Activated effector memory CD4-positive, alpha-beta T cell treated with Interleukin-2 at 50 U/mL for 16 hours (primary cell): ENCODE measurements around the gene BCAS3.
"Not testable (repeated sequence)": the region's sequence is repeated elsewhere in the genome, so short reads cannot be mapped to it uniquely, and the experiment has no call there.

Experiments
- DNase-seq: peaks from one replicate; pipeline ENCODE4 v3.0.0-alpha.2; 2020

The BCAS3 gene

DNA sequence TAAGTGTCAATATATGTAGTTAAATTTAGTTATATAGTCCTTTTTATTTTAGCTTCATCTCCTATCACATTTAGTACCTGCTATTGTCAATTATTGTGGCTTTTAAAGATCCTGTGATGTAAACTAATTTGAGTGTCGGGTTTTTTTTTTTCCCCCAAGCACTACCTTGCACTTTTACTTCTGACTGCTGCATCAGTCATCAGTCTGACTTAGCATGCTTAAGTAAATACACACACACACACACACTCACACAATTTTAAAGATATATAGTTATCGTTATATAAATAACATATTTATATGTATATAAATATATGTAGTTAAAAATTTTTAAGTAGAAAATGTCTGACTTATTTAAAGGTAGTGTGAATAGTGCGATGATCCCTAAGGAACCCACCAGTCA is 127.2 kb downstream of the BCAS3 start:
- no peak for DNase-seq

DNA sequence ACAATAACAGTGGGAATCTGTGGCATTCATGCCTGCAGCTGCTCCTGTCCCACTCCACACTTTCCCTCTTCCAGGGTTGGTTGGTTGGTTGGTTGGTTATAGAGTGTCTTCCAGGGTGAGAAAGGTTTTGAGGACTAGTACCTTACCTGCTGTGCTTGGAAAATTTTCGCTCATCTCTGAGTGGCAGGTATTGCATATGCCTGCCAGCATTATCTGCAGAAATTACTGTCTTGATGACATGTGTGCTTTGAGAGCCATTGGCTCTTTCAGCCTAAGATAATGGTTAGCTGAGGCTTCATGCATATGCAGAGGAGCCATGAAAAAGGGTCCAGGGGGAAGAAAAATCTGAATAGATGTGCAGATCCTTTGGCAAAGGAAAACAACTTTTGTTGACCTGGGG is 131.8 kb downstream of the BCAS3 start:
- DNase-seq = no peak

DNA sequence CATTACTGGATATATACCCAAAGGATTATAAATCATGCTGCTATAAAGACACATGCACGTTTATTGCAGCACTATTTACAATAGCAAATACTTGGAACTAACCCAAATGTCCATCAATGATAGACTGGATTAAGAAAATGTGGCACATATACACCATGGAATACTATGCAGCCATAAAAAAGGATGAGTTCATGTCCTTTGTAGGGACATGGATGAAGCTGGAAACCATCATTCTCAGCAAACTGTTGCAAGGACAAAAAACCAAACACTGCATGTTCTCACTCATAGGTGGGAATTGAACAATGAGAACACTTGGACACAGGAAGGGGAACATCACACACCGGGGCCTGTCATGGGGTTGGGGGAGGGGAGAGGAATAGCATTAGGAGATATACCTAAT is 137.3 kb downstream of the BCAS3 start:
- DNase-seq = not testable (repeated sequence)

DNA sequence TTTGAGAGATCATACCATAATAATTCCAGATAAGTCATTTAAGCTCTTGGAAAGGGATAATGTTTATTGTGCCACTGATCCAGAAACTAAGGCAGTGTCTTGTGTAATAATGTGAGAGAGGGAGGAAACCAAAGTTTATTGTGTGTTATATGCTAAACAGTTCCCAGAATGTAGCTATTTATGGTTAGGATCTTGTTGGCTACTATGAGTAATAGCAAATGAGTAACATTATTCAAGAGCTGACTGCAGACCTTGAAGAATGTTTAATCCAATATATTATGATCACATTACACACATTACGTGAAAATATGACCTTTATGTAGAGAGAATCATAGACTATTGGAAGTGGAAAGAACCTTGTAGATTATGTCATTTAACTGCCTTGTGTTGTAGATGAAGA is 139.5 kb downstream of the BCAS3 start:
- DNase-seq = no peak

DNA sequence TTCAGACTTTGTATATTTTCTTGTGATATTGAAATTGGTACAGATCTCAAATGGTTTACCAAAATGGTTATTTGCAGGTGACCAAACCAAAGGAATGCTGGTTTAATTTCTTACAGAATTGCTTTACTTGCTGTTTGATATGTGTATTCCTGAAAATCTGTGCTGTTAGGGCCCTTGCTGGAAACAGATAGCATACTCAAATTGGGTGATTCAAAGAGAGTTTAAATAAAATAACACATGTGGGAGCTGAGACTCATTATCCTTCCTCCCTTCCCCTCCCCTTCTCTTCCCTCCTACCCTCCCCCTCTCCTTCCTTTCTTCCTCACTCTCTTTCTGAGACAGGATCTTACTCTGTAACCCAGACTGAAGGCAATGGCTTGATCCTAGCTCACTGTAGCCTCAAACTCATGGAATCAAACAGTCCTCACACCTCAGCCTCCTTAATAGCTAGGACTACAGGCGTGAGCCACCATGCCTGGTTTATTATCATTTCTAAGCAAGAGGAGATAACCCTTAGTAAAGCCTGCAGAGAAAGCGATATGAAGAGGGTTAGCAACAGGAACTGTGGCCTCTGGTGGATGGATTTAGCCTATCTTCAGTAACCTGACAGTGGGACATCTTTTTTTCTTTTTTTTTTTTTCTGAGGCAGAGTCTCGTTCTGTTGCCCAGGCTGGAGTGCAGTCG is 141.9 kb downstream of the BCAS3 start:
- DNase-seq = no peak

DNA sequence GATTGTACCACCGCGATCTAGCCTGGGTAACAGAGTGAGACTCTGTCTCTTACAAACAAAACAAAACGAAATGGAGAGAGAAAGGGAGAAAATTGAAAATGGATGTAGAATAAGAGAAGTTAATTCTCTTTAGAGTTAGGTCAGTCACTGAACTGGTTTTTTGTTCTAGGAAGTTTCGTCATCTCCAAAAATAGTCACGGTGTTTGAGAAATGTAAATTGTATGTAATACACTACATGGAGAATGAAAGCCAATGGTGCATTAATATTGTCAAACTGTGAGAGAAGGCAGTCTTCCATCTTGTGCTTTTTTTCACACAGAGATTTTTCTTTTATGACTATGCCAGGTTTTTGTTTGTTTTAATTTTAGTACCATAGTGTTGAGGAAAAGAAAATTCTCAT is 145.9 kb downstream of the BCAS3 start:
- no peak for DNase-seq

DNA sequence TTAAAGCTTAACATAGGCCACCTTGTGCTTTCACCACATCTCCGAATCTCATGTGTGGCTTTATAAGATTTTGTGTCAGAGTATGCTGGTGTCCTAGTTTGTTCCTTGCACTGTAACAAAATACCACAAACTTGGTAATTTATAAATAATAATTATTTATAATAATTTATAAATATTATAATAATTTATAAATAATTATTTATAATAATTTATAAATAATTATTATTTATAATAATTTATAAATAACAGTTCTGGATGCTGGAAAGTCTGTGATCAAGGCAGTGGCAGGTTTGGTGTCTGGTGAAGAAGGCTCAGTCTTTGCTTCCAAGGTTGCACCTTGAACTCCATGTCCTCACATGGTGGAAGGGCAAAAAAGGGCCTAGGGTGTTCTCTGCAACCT is 147.7 kb downstream of the BCAS3 start:
- no peak for DNase-seq

DNA sequence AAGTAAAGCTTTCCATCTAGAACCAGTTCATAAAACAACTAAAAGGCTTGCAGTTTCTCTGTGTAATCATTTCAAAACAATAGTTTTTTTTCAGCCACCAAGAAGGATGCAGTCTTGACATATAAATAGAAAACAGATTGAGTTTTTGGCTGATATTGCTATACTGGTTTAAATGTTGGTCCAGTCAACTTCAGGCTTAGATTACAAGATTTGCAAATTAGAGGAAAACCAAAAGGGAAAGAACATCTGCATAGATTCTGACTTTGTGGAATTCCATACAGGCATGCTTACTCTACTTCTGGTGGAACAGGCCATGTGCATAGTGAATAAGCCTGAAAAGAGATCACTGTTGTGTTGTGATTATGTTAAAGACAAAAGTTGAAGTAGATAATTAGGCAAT is 150.3 kb downstream of the BCAS3 start:
- DNase-seq = no peak

DNA sequence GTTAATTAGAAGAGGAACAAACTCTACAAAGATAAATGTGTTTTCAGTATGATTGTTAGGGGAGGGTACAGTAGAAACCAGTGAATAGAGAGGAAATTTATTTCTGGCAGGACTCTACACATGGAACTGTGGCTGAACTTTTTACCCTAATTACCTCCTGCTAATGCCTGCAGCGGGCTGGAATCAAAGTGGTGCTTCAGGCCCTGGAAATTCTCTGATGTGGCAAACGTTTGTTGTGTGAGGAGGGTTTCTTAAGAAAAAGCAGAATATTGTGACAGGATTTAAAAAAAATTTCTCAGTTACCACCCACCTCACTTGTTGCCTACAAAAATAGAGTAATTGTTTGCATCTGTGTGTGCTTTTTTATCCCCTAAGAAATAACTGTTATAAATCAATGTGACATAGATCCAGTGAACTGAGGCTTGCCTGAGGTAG is 154.5 kb downstream of the BCAS3 start:
- DNase-seq = no peak

DNA sequence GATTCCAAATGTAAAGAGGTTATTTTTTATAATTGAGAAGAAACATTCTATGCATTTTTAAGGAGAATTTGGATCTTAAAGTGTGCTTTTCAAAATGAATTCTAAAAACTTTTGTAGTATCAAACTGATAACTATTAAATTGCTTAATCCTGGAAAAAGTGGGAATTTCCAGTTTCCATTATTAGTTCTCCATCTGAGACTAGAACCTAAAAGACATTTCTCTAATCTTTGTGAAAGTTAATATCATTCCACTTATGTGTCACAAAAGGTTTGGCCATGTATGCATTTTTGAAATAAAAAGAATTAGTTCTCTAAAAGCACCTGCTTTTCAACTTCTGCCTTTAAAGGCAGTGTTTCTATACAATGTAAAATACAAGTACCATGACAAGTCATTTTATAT is 155.0 kb downstream of the BCAS3 start:
- DNase-seq = no peak

DNA sequence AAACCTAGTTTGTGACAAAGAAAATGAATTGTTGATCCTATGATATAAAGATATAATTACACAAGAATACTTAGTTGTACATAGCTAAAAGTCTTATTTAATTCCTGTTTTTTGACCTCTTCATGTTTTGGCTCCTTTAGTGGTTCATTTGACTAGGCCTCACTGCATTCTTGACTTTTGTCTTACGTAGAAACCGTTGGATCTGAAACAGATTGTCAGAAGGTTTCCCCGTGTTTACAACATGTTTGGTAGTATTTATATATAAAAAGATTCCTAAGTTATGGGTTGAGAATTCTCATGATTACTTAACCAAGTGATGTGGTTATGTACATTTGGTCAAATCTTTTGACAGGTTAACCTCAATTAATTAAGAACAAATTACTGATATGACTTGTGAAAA is 162.8 kb downstream of the BCAS3 start:
- no peak for DNase-seq

DNA sequence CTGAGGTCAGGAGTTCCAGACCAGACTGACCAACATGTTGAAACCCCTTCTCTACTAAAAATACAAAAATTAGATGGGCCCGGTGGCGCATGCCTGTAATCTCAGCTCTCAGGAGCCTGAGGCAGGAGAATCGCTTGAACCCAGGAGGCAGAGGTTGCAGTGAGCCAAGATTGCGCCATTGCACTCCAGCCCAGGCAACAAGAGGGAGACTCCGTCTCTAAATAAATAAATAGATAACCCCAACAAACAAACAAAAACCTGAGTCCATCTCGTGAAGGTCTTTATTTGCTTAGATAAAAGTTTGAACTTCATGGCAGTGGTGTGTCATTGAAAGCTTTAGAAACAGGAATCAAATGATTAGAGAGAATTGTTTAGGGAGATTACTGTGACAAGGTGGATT is 167.4 kb downstream of the BCAS3 start:
- no peak for DNase-seq

DNA sequence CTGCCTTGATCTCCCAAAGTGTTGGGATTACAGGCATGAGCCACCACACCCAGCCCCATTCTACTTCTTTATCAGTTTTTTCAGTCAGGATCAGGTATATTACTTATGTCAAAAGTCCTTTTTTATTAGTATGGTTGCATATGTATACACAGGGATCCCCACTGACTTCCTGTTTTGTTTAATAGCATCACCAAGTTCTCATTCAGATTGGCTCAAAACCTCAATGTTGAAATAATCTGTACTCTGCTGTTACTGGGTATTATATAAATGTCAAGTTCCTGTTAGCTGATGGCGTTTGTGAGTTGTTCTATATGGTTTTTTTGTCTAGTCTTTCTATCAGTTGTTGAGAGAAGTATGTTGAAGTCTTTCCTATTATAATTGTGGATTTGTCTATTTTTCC is 168.5 kb downstream of the BCAS3 start:
- DNase-seq = no peak

DNA sequence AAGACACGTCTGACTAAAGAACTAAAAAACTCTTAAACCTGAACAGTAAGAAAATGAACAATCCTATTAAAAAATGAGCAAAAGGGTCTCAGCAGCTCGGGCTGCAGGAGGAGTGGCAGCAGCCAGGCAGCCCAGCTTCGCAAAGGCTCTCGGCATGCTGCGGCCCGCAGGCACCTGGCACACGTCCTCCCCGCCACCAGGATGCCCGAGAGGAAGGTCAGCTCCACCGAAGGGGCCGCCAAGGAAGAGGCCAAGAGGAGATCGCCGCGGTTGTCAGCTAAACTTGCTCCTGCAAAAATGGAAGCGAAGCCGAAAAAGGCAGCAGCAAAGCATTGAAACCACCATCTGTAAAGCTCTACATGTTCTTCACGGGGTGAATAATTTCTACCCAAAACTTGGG is 173.5 kb downstream of the BCAS3 start:
- DNase-seq = no peak

DNA sequence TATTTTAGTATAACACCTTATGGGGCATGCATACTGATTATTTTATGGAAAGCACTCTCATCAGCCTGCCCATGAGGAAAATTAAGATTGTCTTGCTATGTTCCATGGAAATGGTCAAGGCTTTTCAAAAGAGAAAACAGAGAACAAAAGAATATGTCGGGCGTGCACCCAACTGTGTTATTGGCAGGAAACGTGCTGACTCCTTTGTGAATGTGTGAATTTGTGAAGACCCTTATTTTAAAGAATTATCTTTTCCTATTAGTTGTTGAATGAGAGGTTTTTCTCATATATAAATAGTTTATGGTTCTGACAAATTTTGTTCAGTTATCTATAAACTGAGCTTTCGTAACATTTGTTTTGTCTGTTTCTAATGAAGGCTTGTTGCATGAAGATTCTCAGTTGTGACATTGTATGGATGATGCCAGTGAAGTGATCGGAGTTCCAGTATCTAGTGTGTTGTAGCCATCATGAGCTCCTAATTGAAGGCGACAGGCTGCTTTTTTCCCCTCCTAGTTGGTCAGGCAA is 180.0 kb downstream of the BCAS3 start:
- no peak for DNase-seq

DNA sequence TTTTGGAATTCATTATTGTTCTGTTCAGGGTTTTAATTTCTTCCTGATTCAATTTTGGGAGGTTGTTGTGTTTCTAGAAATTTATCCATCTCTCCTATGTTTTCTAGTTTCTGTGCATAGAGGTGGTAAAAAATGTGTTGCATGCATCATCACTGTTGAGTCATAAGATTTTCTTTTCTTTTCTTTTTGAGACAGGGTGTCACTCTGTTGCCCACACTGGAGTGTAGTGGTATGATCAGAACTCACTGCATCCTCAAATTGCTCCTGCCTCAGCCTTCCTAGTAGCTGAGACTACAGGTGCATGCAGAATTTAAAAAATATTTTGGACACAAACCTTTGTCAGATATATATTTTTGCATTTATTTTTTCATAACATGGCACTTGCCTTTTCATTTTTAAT is 184.8 kb downstream of the BCAS3 start:
- no peak for DNase-seq

DNA sequence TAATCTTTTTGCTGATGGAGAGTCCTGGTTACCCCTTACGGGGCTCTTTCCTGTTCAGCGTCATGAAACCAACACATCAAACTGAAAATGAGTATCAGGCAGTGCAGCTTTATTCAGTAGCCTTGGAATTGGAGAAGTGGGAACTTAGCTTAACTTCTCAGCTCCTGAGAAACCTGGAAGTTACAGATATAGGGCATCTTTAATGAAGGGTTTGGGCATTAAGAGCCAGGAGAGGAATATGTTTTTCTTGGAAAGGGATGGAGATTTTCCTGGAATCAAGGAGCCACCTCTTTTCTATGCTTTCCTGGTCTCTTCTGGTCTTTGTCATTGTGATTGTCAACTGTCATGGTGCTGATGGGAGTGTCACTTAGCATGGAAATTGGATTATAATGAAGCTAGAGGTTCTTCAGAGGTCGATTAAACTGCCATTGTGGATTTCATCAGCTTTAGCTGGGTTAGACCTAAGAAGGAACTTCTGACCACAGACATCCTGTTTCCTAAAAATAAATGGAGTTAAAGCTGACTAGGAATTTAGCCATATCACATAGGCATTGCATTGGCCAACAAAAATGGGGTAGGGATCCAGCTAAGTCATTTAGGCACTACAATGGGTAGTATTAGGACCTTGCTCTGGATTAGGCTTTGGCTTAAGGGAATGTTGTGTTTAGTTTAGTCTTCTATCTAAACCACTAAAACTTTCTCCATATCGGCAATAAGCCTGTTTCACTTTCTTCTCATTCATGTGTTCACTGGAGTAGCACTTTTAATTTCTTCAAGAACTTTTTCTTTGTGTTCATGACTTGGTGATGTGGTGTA is 186.4 kb downstream of the BCAS3 start:
- DNase-seq = no peak

DNA sequence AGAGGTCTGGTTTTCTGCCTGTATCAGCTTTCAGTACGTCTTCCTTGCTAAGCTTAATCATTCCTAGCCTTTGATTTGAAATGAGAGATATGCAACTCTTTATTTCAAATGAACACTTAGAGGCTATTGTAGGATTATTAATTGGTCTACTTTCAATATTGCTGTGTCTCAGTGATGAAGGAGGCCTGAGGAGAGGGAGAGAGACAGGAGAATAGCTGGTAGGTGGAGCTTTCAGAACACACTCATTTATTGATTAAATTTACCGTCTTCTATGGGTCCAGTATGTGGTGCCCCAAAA is 187.0 kb downstream of the BCAS3 start:
- no peak for DNase-seq

DNA sequence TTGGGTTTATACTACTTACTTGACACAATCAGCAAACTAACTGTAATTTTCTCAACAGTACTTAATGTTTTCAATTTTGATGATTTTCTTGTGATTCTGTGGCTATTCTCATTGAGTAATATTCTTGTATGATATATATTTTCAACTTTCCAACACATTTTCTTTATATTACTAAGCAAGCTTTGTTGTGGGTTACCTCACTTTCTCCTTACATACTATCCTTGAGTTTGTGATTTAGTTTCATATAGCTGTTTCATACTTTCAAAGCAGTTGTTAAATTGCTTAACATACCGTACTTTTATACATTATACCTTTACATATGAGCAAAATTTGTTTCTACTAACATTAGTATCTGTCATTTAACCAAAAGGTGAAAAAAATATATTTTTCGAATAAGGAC is 197.1 kb downstream of the BCAS3 start:
- DNase-seq = no peak

DNA sequence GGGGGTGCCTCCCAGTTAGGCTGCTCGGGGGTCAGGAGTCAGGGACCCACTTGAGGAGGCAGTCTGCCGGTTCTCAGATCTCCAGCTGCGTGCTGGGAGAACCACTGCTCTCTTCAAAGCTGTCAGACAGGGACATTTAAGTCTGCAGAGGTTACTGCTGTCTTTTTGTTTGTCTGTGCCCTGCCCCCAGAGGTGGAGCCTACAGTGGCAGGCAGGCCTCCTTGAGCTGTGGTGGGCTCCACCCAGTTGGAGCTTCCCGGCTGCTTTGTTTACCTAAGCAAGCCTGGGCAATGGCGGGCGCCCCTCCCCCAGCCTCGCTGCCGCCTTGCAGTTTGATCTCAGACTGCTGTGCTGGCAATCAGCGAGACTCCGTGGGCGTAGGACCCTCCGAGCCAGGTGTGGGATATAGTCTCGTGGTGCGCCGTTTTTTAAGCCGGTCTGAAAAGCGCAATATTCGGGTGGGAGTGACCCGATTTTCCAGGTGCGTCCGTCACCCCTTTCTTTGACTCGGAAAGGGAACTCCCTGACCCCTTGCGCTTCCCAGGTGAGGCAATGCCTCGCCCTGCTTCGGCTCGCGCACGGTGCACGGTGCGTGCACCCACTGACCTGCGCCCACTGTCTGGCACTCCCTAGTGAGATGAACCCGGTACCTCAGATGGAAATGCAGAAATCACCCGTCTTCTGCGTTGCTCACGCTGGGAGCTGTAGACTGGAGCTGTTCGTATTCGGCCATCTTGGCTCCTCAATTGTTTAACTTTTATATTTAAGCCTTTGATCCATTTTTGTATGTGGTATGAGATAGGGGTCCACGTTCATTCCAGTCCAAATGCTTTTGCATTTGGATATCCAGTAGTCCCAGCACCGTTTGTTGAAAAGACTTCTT is 209.3 kb downstream of the BCAS3 start:
- not testable (repeated sequence) for DNase-seq

DNA sequence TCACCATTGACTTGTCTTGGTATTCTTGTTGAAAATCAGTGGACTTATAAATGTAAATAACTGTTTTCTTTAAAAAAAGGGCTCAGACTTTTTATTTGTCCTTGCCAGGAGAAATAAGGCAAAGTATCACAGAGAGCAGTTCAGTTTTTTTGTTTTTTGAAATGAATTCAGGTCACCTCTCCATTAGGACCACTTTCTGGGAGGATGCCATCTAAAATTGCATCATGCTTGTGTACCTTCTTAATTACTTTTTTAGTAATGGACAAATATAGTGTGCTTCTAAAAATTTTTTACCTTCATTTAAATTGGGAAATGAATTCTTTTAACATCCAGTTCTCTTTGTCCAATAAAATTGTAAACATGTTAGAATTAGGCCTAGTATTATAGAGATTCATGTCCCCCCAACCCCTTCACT is 210.0 kb downstream of the BCAS3 start:
- no peak for DNase-seq

DNA sequence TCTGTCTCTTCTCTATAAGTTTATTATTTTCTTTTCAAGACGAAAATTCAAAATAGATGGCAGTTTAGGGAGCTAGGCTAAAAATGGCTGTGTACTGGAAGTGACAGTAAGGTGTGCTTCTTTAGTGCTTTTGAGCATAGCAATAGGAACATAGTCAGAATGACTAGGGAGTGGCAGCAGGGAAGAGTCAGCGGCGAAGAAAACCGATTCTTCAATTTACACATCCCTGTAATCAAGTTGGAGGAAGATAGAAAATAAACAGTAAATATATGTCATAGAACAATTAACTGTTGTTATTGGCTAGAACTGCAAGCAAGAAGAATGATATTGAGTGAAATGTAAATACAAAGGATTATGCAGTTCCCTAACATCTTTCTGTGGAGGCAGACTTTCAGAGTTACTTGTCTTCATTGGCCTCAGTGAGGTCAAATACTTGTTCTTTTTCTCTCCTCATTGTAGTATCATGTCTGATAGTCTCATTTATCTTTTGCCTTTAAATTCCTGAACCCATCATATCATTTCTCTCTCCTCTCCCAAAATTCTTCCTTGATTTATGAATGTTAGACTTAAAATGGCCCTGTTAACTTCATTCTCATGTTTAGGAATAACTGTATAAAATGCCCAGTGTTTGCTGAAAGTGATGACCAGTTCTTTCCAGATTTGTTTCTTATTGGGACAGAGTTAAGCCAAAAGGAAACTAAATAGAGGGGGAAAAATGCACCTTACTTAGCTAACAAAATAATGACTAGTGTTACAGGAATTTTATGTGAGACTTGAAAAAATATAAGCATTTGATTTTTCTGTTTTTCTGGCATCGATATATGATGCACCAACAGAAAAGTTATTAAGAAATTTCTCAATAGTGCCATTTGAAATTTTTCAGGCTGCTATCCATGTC is 211.4 kb downstream of the BCAS3 start:
- no peak for DNase-seq

DNA sequence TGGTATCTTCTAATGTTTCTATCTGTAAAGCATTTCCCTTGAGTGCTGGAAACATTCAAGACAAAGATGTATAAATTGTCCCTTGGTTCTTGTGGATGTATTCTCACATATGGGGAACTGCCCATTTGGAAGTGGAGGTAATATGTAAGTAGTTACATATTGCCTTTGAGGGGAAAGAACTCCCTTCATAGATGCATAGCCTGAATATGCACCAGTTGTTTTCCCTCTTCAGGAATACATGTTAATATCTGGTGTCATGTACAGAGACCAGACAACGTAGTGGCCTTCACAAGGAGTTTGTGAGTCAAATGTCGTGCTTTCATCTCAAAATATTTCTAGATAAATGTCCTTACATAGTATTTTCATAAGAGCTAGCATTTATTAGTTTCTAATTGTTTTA is 213.5 kb downstream of the BCAS3 start:
- DNase-seq = no peak
